Rectal smooth muscle tissue (tissue), 1 donor: ENCODE results near the gene OTOF.

ENCODE experiments used
- H3K27ac ChIP-seq: one replicate; pipeline ENCODE4 v1.7.0; 2013; ENCODE audit warnings: low read depth, low read length, inconsistent platforms
- H3K27me3 ChIP-seq: one replicate; pipeline ENCODE4 v1.7.0; 2013; ENCODE audit warnings: low read length; ENCODE audit not compliant: control insufficient read depth, insufficient read depth
- H3K36me3 ChIP-seq: one replicate; pipeline ENCODE4 v1.7.0; 2013; ENCODE audit warnings: low read length; ENCODE audit not compliant: control insufficient read depth, insufficient read depth
- H3K4me1 ChIP-seq: one replicate; pipeline ENCODE4 v1.7.0; 2013; ENCODE audit warnings: low read length; ENCODE audit not compliant: control insufficient read depth, insufficient read depth
- H3K4me3 ChIP-seq: one replicate; pipeline ENCODE4 v1.7.0; 2013; ENCODE audit warnings: low read length
- H3K9ac ChIP-seq: one replicate; pipeline ENCODE4 v1.7.0; 2013; ENCODE audit warnings: low read length

OTOF gene

GRCh38 chr2:26465981-26466471 is 11.9 kb downstream of the OTOF start:
- no peak overlapping the region for H3K27ac ChIP-seq
- no peak overlapping the region for H3K4me3 ChIP-seq
- no peaks in the 10 kb centered on the region for H3K4me1 ChIP-seq
- H3K36me3 ChIP-seq = no peaks in the 10 kb centered on the region
- no peak overlapping the region for H3K9ac ChIP-seq
- no peaks in the 10 kb centered on the region for H3K27me3 ChIP-seq

- Histone ChIP-seq H3K27ac (no peak overlapping the region), H3K9ac (no peak overlapping the region), H3K4me1 (no peaks in the 10 kb centered on the region), H3K27me3 (no peaks in the 10 kb centered on the region), H3K36me3 (no peaks in the 10 kb centered on the region), H3K4me3 (no peak overlapping the region)
Measured at GRCh38 chr2:26465266-26465925, 12.5 kb downstream of the OTOF start.

GRCh38 chr2:26464390-26465265 is 13.3 kb downstream of the OTOF start:
- no peak overlapping the region for H3K27ac ChIP-seq
- no peaks in the 10 kb centered on the region for H3K36me3 ChIP-seq
- H3K4me3 ChIP-seq = no peak overlapping the region
- H3K4me1 ChIP-seq = no peaks in the 10 kb centered on the region
- no peak overlapping the region for H3K9ac ChIP-seq
- no peaks in the 10 kb centered on the region for H3K27me3 ChIP-seq

GRCh38 chr2:26463244-26464192 is 14.4 kb downstream of the OTOF start:
- no peaks in the 10 kb centered on the region for H3K27me3 ChIP-seq
- no peaks in the 10 kb centered on the region for H3K36me3 ChIP-seq
- no peak overlapping the region for H3K4me3 ChIP-seq
- no peaks in the 10 kb centered on the region for H3K4me1 ChIP-seq
- no peak overlapping the region for H3K27ac ChIP-seq
- H3K9ac ChIP-seq = no peak overlapping the region

- Histone ChIP-seq H3K4me3 (no peak overlapping the region), H3K4me1 (no peaks in the 10 kb centered on the region), H3K27me3 (no peaks in the 10 kb centered on the region), H3K27ac (no peak overlapping the region), H3K9ac (no peak overlapping the region), H3K36me3 (no peaks in the 10 kb centered on the region)
Measured at GRCh38 chr2:26462511-26463243, 15.2 kb downstream of the OTOF start.

- H3K9ac ChIP-seq = no peak overlapping the region
- H3K4me1 ChIP-seq = no peaks in the 10 kb centered on the region
- H3K27ac ChIP-seq = no peak overlapping the region
- no peaks in the 10 kb centered on the region for H3K27me3 ChIP-seq
- no peaks in the 10 kb centered on the region for H3K36me3 ChIP-seq
- no peak overlapping the region for H3K4me3 ChIP-seq
Measured at GRCh38 chr2:26462100-26462499, 15.8 kb downstream of the OTOF start.

- no peaks in the 10 kb centered on the region for H3K27me3 ChIP-seq
- no peaks in the 10 kb centered on the region for H3K36me3 ChIP-seq
- no peak overlapping the region for H3K9ac ChIP-seq
- H3K4me1 ChIP-seq = no peaks in the 10 kb centered on the region
- no peak overlapping the region for H3K4me3 ChIP-seq
- H3K27ac ChIP-seq = no peak overlapping the region
Measured at GRCh38 chr2:26461601-26462023, 16.3 kb downstream of the OTOF start.

- Histone ChIP-seq H3K9ac (no peak overlapping the region), H3K4me3 (no peak overlapping the region), H3K4me1 (no peaks in the 10 kb centered on the region), H3K36me3 (no peaks in the 10 kb centered on the region), H3K27ac (no peak overlapping the region), H3K27me3 (no peaks in the 10 kb centered on the region)
Measured at GRCh38 chr2:26460613-26461031, 17.3 kb downstream of the OTOF start.

- Histone ChIP-seq H3K27me3 (no peaks in the 10 kb centered on the region), H3K4me1 (no peaks in the 10 kb centered on the region), H3K9ac (no peak overlapping the region), H3K4me3 (no peak overlapping the region), H3K36me3 (no peaks in the 10 kb centered on the region), H3K27ac (no peak overlapping the region)
Measured at GRCh38 chr2:26459991-26460612, 17.8 kb downstream of the OTOF start.

GRCh38 chr2:26458365-26459042 is 19.4 kb downstream of the OTOF start:
- H3K4me3 ChIP-seq = no peak overlapping the region
- H3K27ac ChIP-seq = no peak overlapping the region
- no peaks in the 10 kb centered on the region for H3K4me1 ChIP-seq
- no peaks in the 10 kb centered on the region for H3K36me3 ChIP-seq
- no peaks in the 10 kb centered on the region for H3K27me3 ChIP-seq
- no peak overlapping the region for H3K9ac ChIP-seq
